GM12878 (cell line): ENCODE results near the gene TRAF2. TPM values are rescaled to one million over a fixed set of nuclear protein-coding genes. Genes with fewer than 3 reads are reported as not detected.

Experiments
- ATAC-seq: fragments of 200-7000 bp; cut with Tn5 transposase; 3 replicates; pipeline ENCODE4 v1.9.1; 2020; ENCODE audit warnings: mild to moderate bottlenecking, moderate library complexity
- BruUV-seq: library from RNA; stranded (reverse); fragments of 400-500 nt; replicated peaks from 2 replicates; lab custom pipeline; 2021; lab: Mats Ljungman, UMichigan
- CTCF ChIA-PET: fragments of 300-600 bp; sonication (Branson Sonifier 250); formaldehyde crosslinking; extraction: SDS; loops from one replicate; lab custom pipeline; 2021; ENCODE audit warnings: inconsistent platforms; lab: Yijun Ruan, JAX
- POLR2A ChIA-PET: fragments of 350-600 bp; formaldehyde crosslinking; extraction: SDS; loops from one replicate; lab custom pipeline; 2021; ENCODE audit warnings: inconsistent platforms; lab: Charles Lee
- RAD21 ChIA-PET: fragments of 300-600 bp; sonication (Branson Sonifier 250); formaldehyde crosslinking; loops from one replicate; lab custom pipeline; 2023; ENCODE audit warnings: antibody characterized with exemption; ENCODE audit not compliant: unreplicated experiment; lab: Charles Lee
- SMC1A ChIA-PET: fragments of 300-600 bp; sonication (Branson Sonifier 250); formaldehyde crosslinking; loops from one replicate; lab custom pipeline; 2023; ENCODE audit not compliant: unreplicated experiment, uncharacterized antibody; lab: Charles Lee
- DNase-seq: peaks from one replicate; pipeline ENCODE4 v3.0.0-alpha.2; 2011; ENCODE audit warnings: low read depth, low spot score
- FAIRE-seq: peaks from 3 replicates; lab custom pipeline; 2011; peaks lifted over from hg19 to GRCh38; lab: Jason Lieb, UNC
- H2AFZ ChIP-seq: 2 replicates; pipeline ENCODE4 v1.6.0; 2011; ENCODE audit warnings: low read depth, low read length, control low read depth; ENCODE audit not compliant: control insufficient read depth
- H3K27ac ChIP-seq: 2 replicates; pipeline ENCODE4 v1.5.1; 2011; ENCODE audit warnings: control low read depth; ENCODE audit not compliant: control insufficient read depth, insufficient read depth
- H3K27me3 ChIP-seq, 2 experiments: replicated peaks in 1 of 2; 2 replicates each; pipeline versions ENCODE4 v1.6.0 to v1.6.1; 2011; ENCODE audit warnings: low read length in 1 of 2; ENCODE audit not compliant: control insufficient read depth in 2 of 2, insufficient read depth in 2 of 2
- H3K36me3 ChIP-seq, 2 experiments: 2 replicates each; pipeline ENCODE4 v1.5.1; 2011; ENCODE audit warnings: low read length in 1 of 2; ENCODE audit not compliant: control insufficient read depth in 2 of 2, insufficient read depth in 2 of 2
- H3K4me1 ChIP-seq: 2 replicates; pipeline ENCODE4 v1.6.1; 2011; ENCODE audit warnings: mild to moderate bottlenecking, low read length, moderate library complexity, mixed read lengths; ENCODE audit not compliant: control insufficient read depth, insufficient read depth
- H3K4me2 ChIP-seq: 2 replicates; pipeline ENCODE4 v1.6.0; 2011; ENCODE audit warnings: control low read depth; ENCODE audit not compliant: control insufficient read depth, insufficient read depth
- H3K4me3 ChIP-seq: fragments of 200-600 bp; sonication (generic); 2 replicates; pipeline ENCODE4 v1.5.1; 2016
- H3K79me2 ChIP-seq: 2 replicates; pipeline ENCODE4 v1.6.0; 2011; ENCODE audit warnings: low read length; ENCODE audit not compliant: control insufficient read depth, insufficient read depth
- H3K9ac ChIP-seq: 2 replicates; pipeline ENCODE4 v1.8.0; 2011; ENCODE audit warnings: low read length, control low read depth, mixed read lengths; ENCODE audit not compliant: control insufficient read depth, insufficient read depth
- H3K9me3 ChIP-seq: replicated peaks from 3 replicates; pipeline ENCODE4 v1.5.1; 2011; ENCODE audit warnings: mild to moderate bottlenecking, low read length; ENCODE audit not compliant: control insufficient read depth, insufficient read depth
- H4K20me1 ChIP-seq: 2 replicates; pipeline ENCODE4 v1.6.0; 2011; ENCODE audit not compliant: control insufficient read depth, insufficient read depth
- ATF7 ChIP-seq: fragments of 450-650 bp; IDR thresholded peaks from 2 replicates; pipeline ENCODE4 v1.6.1; 2016; ENCODE audit warnings: low read depth, mild to moderate bottlenecking
- BACH1 ChIP-seq: fragments of 450-650 bp; IDR thresholded peaks from 2 replicates; pipeline ENCODE4 v1.6.1; 2017; ENCODE audit warnings: mild to moderate bottlenecking, borderline replicate concordance
- KDM1A ChIP-seq: fragments of 200-600 bp; sonication (generic); IDR thresholded peaks from 2 replicates; pipeline ENCODE4 v1.6.1; 2016; ENCODE audit warnings: borderline replicate concordance
- MXI1 ChIP-seq: fragments of 150-350 bp; IDR thresholded peaks from 2 replicates; pipeline ENCODE4 v1.6.1; 2011; ENCODE audit warnings: low read depth, mild to moderate bottlenecking, inconsistent platforms, low read length, improper control_type of control experiment
- MYC ChIP-seq: IDR thresholded peaks from 2 replicates; pipeline ENCODE4 v1.6.1; 2011; ENCODE audit warnings: mild to moderate bottlenecking, low read length, moderate library complexity, inconsistent platforms; ENCODE audit not compliant: insufficient read depth, insufficient replicate concordance, insufficient read length, severe bottlenecking
- NFXL1 ChIP-seq: fragments of 450-650 bp; IDR thresholded peaks from 2 replicates; pipeline ENCODE4 v1.6.1; 2017; ENCODE audit warnings: antibody characterized with exemption, mild to moderate bottlenecking, borderline replicate concordance
- NRF1 ChIP-seq: conservative IDR thresholded peaks from 2 replicates; pipeline ENCODE4 v1.6.1; 2011; ENCODE audit warnings: mild to moderate bottlenecking, low read depth, low read length, improper control_type of control experiment
- PAX8 ChIP-seq: fragments of 450-650 bp; IDR thresholded peaks from 2 replicates; pipeline ENCODE4 v1.6.1; 2017; ENCODE audit warnings: mild to moderate bottlenecking, moderate library complexity
- POLR2A ChIP-seq: IDR thresholded peaks from 2 replicates; pipeline ENCODE4 v1.6.1; 2011; ENCODE audit warnings: low read depth, mild to moderate bottlenecking, low read length
- PRDM15 ChIP-seq: fragments of 450-650 bp; formaldehyde crosslinking; IDR thresholded peaks from 2 replicates; pipeline ENCODE4 v1.4.0; 2020; ENCODE audit warnings: mild to moderate bottlenecking, moderate library complexity
- RCOR1 ChIP-seq: conservative IDR thresholded peaks from 2 replicates; pipeline ENCODE4 v1.6.1; 2012; ENCODE audit warnings: low read depth, low read length, improper control_type of control experiment
- RUNX3 ChIP-seq: IDR thresholded peaks from 2 replicates; pipeline ENCODE4 v1.6.1; 2012; ENCODE audit warnings: low read length, inconsistent platforms
- SMARCA5 ChIP-seq: fragments of 450-650 bp; IDR thresholded peaks from 2 replicates; pipeline ENCODE4 v1.6.1; 2017; ENCODE audit warnings: mild to moderate bottlenecking
- SREBF1 ChIP-seq: IDR thresholded peaks from 2 replicates; pipeline ENCODE4 v1.6.1; 2012; ENCODE audit warnings: mild to moderate bottlenecking, low read length
- STAT3 ChIP-seq: IDR thresholded peaks from 2 replicates; pipeline ENCODE4 v1.6.1; 2011; ENCODE audit warnings: low read depth, low read length, improper control_type of control experiment
- ZBTB33 ChIP-seq: fragments of 450-650 bp; IDR thresholded peaks from 2 replicates; pipeline ENCODE4 v1.6.1; 2017; ENCODE audit warnings: mild to moderate bottlenecking
- ZBTB40 ChIP-seq: fragments of 450-650 bp; IDR thresholded peaks from 2 replicates; pipeline ENCODE4 v1.6.1; 2016; ENCODE audit warnings: mild to moderate bottlenecking, moderate library complexity, borderline replicate concordance
- WGBS: methylation state at CpG from one replicate; pipeline ENCODE4 v1.1.6; 2016; ENCODE audit warnings: low lambda C conversion rate; ENCODE audit not compliant: insufficient replicate concordance, insufficient coverage; ENCODE audit errors: missing lambda C conversion rate; 5-methylcytosine and 5-hydroxymethylcytosine counted together
- in situ Hi-C: fragments of 300-500 bp; cut with MboI; formaldehyde crosslinking; loops from 9 replicates; pipeline ENCODE4 v1.14.3; 2018; ENCODE audit warnings: mixed read lengths
- intact Hi-C: fragments of 100-400 bp; cut with micrococcal nuclease; formaldehyde crosslinking; loops from one replicate; pipeline ENCODE4 v1.14.2; 2022; ENCODE audit not compliant: unreplicated experiment
- polyA plus RNA-seq, 11 experiments: library from polyadenylated mRNA; depleted of rRNA in 4 of 11; unstranded in 6 of 11; stranded (reverse) in 5 of 11; fragments of >200 nt; fragmentation: Nextera tagmentation in 4 of 11; fragmentation: Illumina TruSeq in 1 of 11; extraction: Ambion mirVana in 4 of 11; extraction: Trizol in 1 of 11; gene quantifications; 1 replicate in 1 of 11; 2 replicates in 10 of 11; pipeline versions ENCODE4 v1.2.1 to v1.2.3, GENCODE V29; 2011 to 2016; ENCODE audit warnings: inconsistent platforms in 2 of 11, missing spikeins in 2 of 11, low read depth in 1 of 11
- total RNA-seq, 4 experiments: library from RNA; depleted of rRNA in 3 of 4; stranded (reverse); fragments of >200 nt in 3 of 4; fragmentation: Illumina TruSeq in 1 of 4; extraction: Trizol in 1 of 4; gene quantifications; 2 replicates each; pipeline versions ENCODE4 v1.2.1 to v1.2.3, GENCODE V29; 2013 to 2021

Gene TRAF2
- total and polyA plus RNA-seq, 10 of the 15 experiments (the other 5 are each of a cell fraction or from before 2014, with no cell fraction given) = 0.34 to 39.5 (median 18.7) TPM

GRCh38 chr9:136930014-136930413, 43.7 kb downstream of the TRAF2 start:
- no peak overlapping the region for H3K4me2 ChIP-seq
- intact Hi-C loops (no loop called here), in situ Hi-C loops (no loop called here)
- BruUV-seq = no TSS peak
- no peak for DNase-seq
- H3K4me1 ChIP-seq = no peaks in the 10 kb centered on the region
- ChIA-PET CTCF (interaction anchor here (1.0 kb wide), 1 partner anchor 88 kb away, joined by 3 read pairs; the partner anchor contains the start of gene AJM1), RAD21 (no interaction called here), SMC1A (no interaction called here), POLR2A (interaction anchor here (0.5 to 0.7 kb wide), 3 partner anchors 11 to 50 kb away, joined by 4 to 8 read pairs (median 6); no protein-coding TSS in a partner anchor)
- H3K79me2 ChIP-seq = no peaks in the 10 kb centered on the region
- no peaks in the 10 kb centered on the region for H4K20me1 ChIP-seq
- H3K36me3 ChIP-seq = peaks cover 11 to 16% of the 10 kb centered on the region in 2 experiments
- no peak overlapping the region for H3K9ac ChIP-seq
- H3K9me3 ChIP-seq = no peaks in the 10 kb centered on the region; the same call in 2 of the 3 replicates
- WGBS = 100% methylated on average over 4 of the region's 4 CpGs
- ATAC-seq = no peak
- H2AFZ ChIP-seq = no peak overlapping the region
- H3K27me3 ChIP-seq = no peaks in the 10 kb centered on the region
- H3K27ac ChIP-seq = no peak overlapping the region
- FAIRE-seq = no peak
- no peak overlapping the region for H3K4me3 ChIP-seq
- TF ChIP-seq BACH1 (no peak), SREBF1 (no peak), KDM1A (no peak), PRDM15 (CRISPR knock-in tag) (no peak), PAX8 (no peak), ATF7 (no peak), ZBTB40 (no peak), NFXL1 (no peak), SMARCA5 (no peak), RCOR1 (no peak), RUNX3 (no peak), STAT3 (no peak), POLR2A (no peak), ZBTB33 (no peak), MXI1 (no peak), MYC (no peak), NRF1 (no peak)
